Keratinocyte (primary cell): ENCODE data around the gene MCEE. TPM values are rescaled to one million over a fixed set of nuclear protein-coding genes. Genes with fewer than 3 reads are reported as not detected.

ENCODE experiments used
- DNase-seq: peaks from one replicate; pipeline ENCODE4 v3.0.0-alpha.2; 2011; ENCODE audit warnings: low read depth, missing footprints, low spot score
- FAIRE-seq: peaks from 2 replicates; lab custom pipeline; 2011; peaks lifted over from hg19 to GRCh38; lab: Jason Lieb, UNC
- H2AFZ ChIP-seq: 2 replicates; pipeline ENCODE4 v1.6.0; 2012; ENCODE audit warnings: low read length, control low read depth, inconsistent platforms; ENCODE audit not compliant: control insufficient read depth
- H3K27ac ChIP-seq: 2 replicates; pipeline ENCODE4 v1.5.1; 2011; ENCODE audit warnings: low read length; ENCODE audit not compliant: control insufficient read depth, insufficient read depth
- H3K27me3 ChIP-seq: 3 replicates; pipeline ENCODE4 v1.6.0; 2011; ENCODE audit warnings: low read length; ENCODE audit not compliant: control insufficient read depth, insufficient read depth; ENCODE audit errors: extremely low read depth
- H3K36me3 ChIP-seq, 2 experiments: 2 replicates in 1 of 2; 3 replicates in 1 of 2; pipeline ENCODE4 v1.5.1; 2011; ENCODE audit warnings: low read length in 2 of 2, mild to moderate bottlenecking in 1 of 2; ENCODE audit not compliant: control insufficient read depth in 2 of 2, insufficient read depth in 2 of 2; ENCODE audit errors: extremely low read depth in 1 of 2
- H3K4me1 ChIP-seq: 3 replicates; pipeline ENCODE4 v1.5.1; 2011; ENCODE audit warnings: low read length; ENCODE audit not compliant: control insufficient read depth, insufficient read depth; ENCODE audit errors: extremely low read depth
- H3K4me2 ChIP-seq: 3 replicates; pipeline ENCODE4 v1.6.0; 2011; ENCODE audit warnings: low read depth, low read length; ENCODE audit not compliant: control insufficient read depth, insufficient read depth; ENCODE audit errors: extremely low read depth
- H3K4me3 ChIP-seq, 3 experiments: fragments of 200-600 bp in 1 of 3; sonication (generic) in 1 of 3; 2 replicates in 2 of 3; 3 replicates in 1 of 3; pipeline ENCODE4 v1.5.1; 2011 to 2016; ENCODE audit warnings: low read length in 3 of 3, mild to moderate bottlenecking in 3 of 3, control low read depth in 2 of 3, inconsistent platforms in 1 of 3, low read depth in 1 of 3, mixed read lengths in 1 of 3, mixed run types in 1 of 3, moderate library complexity in 1 of 3; ENCODE audit not compliant: control insufficient read depth in 2 of 3, insufficient read depth in 2 of 3; ENCODE audit errors: extremely low read depth in 1 of 3
- H3K79me2 ChIP-seq: 2 replicates; pipeline ENCODE4 v1.6.0; 2012; ENCODE audit warnings: low read length; ENCODE audit not compliant: control insufficient read depth, insufficient read depth
- H3K9ac ChIP-seq: 3 replicates; pipeline ENCODE4 v1.6.0; 2011; ENCODE audit warnings: low read length; ENCODE audit not compliant: control insufficient read depth, insufficient read depth; ENCODE audit errors: extremely low read depth
- H3K9me1 ChIP-seq: 3 replicates; pipeline ENCODE4 v1.6.0; 2011; ENCODE audit warnings: low read length; ENCODE audit not compliant: control insufficient read depth, insufficient read depth; ENCODE audit errors: extremely low read depth
- H3K9me3 ChIP-seq: 2 replicates; pipeline ENCODE4 v1.5.1; 2012; ENCODE audit warnings: low read depth, low read length; ENCODE audit not compliant: control insufficient read depth
- H4K20me1 ChIP-seq: 3 replicates; pipeline ENCODE4 v1.6.0; 2011; ENCODE audit warnings: low read length; ENCODE audit not compliant: control insufficient read depth, insufficient read depth; ENCODE audit errors: extremely low read depth
- EZH2 ChIP-seq: IDR thresholded peaks from one replicate; pipeline ENCODE4 v1.6.1; 2012; ENCODE audit warnings: inconsistent platforms, mild to moderate bottlenecking, low read length, moderate library complexity
- dilution Hi-C: fragments of 300-500 bp; cut with MboI; formaldehyde crosslinking; loops from one replicate; pipeline ENCODE4 v1.7.0; 2020; ENCODE audit warnings: low sequenced_read_pairs; ENCODE audit not compliant: extremely low pct_ligation_motif_present
- polyA plus RNA-seq, 5 experiments: library from polyadenylated mRNA; depleted of rRNA in 3 of 5; stranded (reverse) in 3 of 5; stranded (forward) in 1 of 5; unstranded in 1 of 5; fragments of >200 nt; gene quantifications; 1 replicate in 1 of 5; 2 replicates in 3 of 5; 3 replicates in 1 of 5; pipeline versions ENCODE4 v1.2.1 to v1.2.3, GENCODE V29; 2011 to 2012; ENCODE audit warnings: missing spikeins in 2 of 5, low read depth in 1 of 5, low replicate concordance in 1 of 5
- TF ChIP-seq, protein P1 (sequence below), 3 experiments: IDR thresholded peaks in 1 of 3; conservative IDR thresholded peaks in 1 of 3; optimal IDR thresholded peaks in 1 of 3; 2 replicates in 2 of 3; 3 replicates in 1 of 3; pipeline versions ENCODE3 to v1.5.1; 2011; ENCODE audit warnings: low read length in 3 of 3, mild to moderate bottlenecking in 3 of 3, moderate library complexity in 2 of 3, control low read depth in 1 of 3, inconsistent platforms in 1 of 3; ENCODE audit not compliant: insufficient read depth in 2 of 3; ENCODE audit errors: extremely low read depth in 1 of 3

The MCEE gene
- polyA plus RNA-seq, 1 donor (not counting 4 experiments of a cell fraction or from before 2014, with no cell fraction given), result 7.4 TPM

DNA sequence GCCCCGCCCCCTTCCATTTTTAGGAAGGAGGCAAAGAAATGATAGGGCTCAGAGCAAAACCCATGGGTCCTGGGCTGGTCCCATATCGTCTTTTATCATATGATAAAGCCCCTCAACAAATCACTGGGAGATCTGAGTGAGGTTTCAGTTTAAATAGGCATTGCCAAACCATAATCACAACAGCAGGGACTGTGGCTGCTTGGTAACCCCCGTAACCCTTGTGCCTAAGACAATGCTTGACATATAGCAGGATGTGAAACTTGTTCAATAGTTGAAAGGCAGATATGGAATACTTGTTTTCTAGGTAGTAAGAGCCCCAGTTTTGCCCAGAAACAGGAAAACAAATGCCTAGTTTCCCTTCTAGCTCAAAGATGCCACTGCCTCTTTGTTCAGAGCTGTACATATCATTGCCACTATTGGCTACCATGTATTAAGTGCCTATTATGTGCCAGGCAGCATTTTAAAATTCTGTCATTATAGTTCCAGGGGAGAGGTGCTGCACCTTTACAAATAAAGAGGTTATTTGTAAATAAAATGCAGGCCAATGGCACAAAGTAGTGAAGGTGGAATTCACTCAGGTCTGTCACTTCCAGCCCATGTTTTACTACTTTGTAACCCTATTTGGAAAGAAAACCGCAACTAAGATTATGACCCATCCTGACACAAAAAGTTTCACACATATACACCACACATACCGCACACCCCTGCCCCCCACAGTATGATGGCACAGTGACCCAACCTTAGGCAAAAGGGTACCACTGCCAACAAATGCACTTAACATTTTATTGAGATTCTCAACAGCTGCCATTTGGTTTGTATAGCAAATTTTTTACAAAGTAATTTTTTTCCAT, 47.4 kb downstream of the MCEE start:
- DNase-seq, result no peak
- Histone ChIP-seq H3K36me3 (peaks cover 0 to 6% of the 10 kb centered on the region in 2 experiments), H3K9me3 (no peaks in the 10 kb centered on the region), H3K4me3 (no peak overlapping the region), H4K20me1 (no peaks in the 10 kb centered on the region), H3K9me1 (no peaks in the 10 kb centered on the region), H2AFZ (no peak overlapping the region), H3K4me1 (no peaks in the 10 kb centered on the region), H3K4me2 (no peak overlapping the region), H3K9ac (no peak overlapping the region), H3K79me2 (no peaks in the 10 kb centered on the region), H3K27ac (no peak overlapping the region), H3K27me3 (no peaks in the 10 kb centered on the region)
- TF ChIP-seq, protein P1, sequence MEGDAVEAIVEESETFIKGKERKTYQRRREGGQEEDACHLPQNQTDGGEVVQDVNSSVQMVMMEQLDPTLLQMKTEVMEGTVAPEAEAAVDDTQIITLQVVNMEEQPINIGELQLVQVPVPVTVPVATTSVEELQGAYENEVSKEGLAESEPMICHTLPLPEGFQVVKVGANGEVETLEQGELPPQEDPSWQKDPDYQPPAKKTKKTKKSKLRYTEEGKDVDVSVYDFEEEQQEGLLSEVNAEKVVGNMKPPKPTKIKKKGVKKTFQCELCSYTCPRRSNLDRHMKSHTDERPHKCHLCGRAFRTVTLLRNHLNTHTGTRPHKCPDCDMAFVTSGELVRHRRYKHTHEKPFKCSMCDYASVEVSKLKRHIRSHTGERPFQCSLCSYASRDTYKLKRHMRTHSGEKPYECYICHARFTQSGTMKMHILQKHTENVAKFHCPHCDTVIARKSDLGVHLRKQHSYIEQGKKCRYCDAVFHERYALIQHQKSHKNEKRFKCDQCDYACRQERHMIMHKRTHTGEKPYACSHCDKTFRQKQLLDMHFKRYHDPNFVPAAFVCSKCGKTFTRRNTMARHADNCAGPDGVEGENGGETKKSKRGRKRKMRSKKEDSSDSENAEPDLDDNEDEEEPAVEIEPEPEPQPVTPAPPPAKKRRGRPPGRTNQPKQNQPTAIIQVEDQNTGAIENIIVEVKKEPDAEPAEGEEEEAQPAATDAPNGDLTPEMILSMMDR (optimal IDR thresholded peaks at IDR 0.05 in 1 of 3, IDR thresholded peaks at IDR 0.05 in 1 of 3, conservative IDR thresholded peaks at IDR 0.05 in 1 of 3; ENCODE audit: extremely low read depth in 1 of 3, insufficient read depth in 2 of 3, low read length in 3 of 3), result no peak
- no peak for TF ChIP-seq EZH2
- dilution Hi-C loops, result no loop called here
- FAIRE-seq, result no peak

DNA sequence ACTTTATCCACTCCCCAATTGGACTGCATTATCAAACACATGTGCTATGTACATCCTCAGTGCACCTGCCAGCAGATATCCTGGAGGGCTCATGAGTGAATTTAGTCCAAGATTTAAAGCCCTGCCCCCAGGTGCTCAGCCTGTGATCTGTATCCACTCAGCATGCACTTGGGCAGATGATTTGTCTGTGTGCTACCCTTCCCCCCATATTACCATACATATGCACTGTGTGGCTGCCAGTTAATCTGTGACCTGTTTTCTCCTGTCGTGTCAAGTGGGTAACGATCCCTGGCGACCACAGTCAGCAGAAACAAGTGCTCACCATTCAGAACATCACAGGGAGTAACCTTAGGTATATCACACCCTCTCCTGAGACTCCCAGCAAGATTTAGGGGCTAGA, 51.4 kb downstream of the MCEE start:
- Histone ChIP-seq H3K27ac (no peak overlapping the region), H3K9ac (no peak overlapping the region), H3K4me2 (no peak overlapping the region), H3K4me1 (no peaks in the 10 kb centered on the region), H3K4me3 (no peak overlapping the region), H4K20me1 (no peaks in the 10 kb centered on the region), H3K79me2 (peaks cover under 1% of the 10 kb centered on the region), H2AFZ (no peak overlapping the region), H3K9me3 (no peaks in the 10 kb centered on the region), H3K27me3 (no peaks in the 10 kb centered on the region), H3K36me3 (peaks cover 2 to 21% of the 10 kb centered on the region in 2 experiments), H3K9me1 (no peaks in the 10 kb centered on the region)
- dilution Hi-C loops, result no loop called here
- DNase-seq (no peak), FAIRE-seq (no peak)
- TF ChIP-seq EZH2, result no peak
- TF ChIP-seq, protein P1 (optimal IDR thresholded peaks at IDR 0.05 in 1 of 3, IDR thresholded peaks at IDR 0.05 in 1 of 3, conservative IDR thresholded peaks at IDR 0.05 in 1 of 3; ENCODE audit: extremely low read depth in 1 of 3, insufficient read depth in 2 of 3, low read length in 3 of 3), result no peak
